HepG2 (cell line): ENCODE results near the gene KIF3A. TPM values are rescaled to one million over a fixed set of nuclear protein-coding genes. Genes with fewer than 3 reads are reported as not detected.

Experiments
- ATAC-seq: fragments of 200-7000 bp; cut with Tn5 transposase; 3 replicates; pipeline ENCODE4 v1.9.1; 2020; ENCODE audit warnings: mild to moderate bottlenecking, moderate library complexity
- BruUV-seq: library from RNA; stranded (reverse); fragments of 400-500 nt; replicated peaks from 2 replicates; lab custom pipeline; 2021; lab: Mats Ljungman, UMichigan
- CTCF ChIA-PET: fragments of 300-600 bp; formaldehyde crosslinking; extraction: SDS; loops from one replicate; lab custom pipeline; 2021; ENCODE audit warnings: low total read pairs, inconsistent platforms, low intra/inter-chr PET ratio; lab: Yijun Ruan, JAX
- POLR2A ChIA-PET: fragments of 350-600 bp; sonication (Branson Sonifier 250); formaldehyde crosslinking; loops from one replicate; lab custom pipeline; 2020; ENCODE audit warnings: antibody characterized with exemption, inconsistent platforms; lab: Yijun Ruan, JAX
- DNase-seq: peaks from one replicate; pipeline ENCODE4 v3.0.0-alpha.2; 2015; ENCODE audit warnings: low spot score
- FAIRE-seq: peaks from 3 replicates; lab custom pipeline; 2011; peaks lifted over from hg19 to GRCh38; lab: Jason Lieb, UNC
- H2AFZ ChIP-seq: one replicate; pipeline ENCODE4 v1.6.1; 2011; ENCODE audit warnings: low read length, inconsistent platforms
- H3K27ac ChIP-seq: fragments of 300-600 bp; 3 replicates; pipeline ENCODE4 v1.8.0; 2011; ENCODE audit warnings: mixed run types, mild to moderate bottlenecking, mixed read lengths, low read length, inconsistent platforms; ENCODE audit not compliant: insufficient read depth; ENCODE audit errors: extremely low read length
- H3K27me3 ChIP-seq, 2 experiments: fragments of 200-600 bp in 1 of 2; 2 replicates in 1 of 2; 3 replicates in 1 of 2; pipeline versions ENCODE4 v1.6.0 to v1.8.0; 2011; ENCODE audit warnings: low read length in 2 of 2, mild to moderate bottlenecking in 2 of 2, moderate library complexity in 2 of 2, inconsistent platforms in 1 of 2; ENCODE audit not compliant: insufficient read depth in 2 of 2, control insufficient read depth in 1 of 2
- H3K36me3 ChIP-seq, 2 experiments: fragments of 200-600 bp in 1 of 2; replicated peaks in 1 of 2; 2 replicates in 1 of 2; 3 replicates in 1 of 2; pipeline versions ENCODE4 v1.5.1 to v1.8.0; 2011; ENCODE audit warnings: low read length in 2 of 2, inconsistent platforms in 1 of 2; ENCODE audit not compliant: insufficient read depth in 2 of 2, control insufficient read depth in 1 of 2
- H3K4me1 ChIP-seq: 2 replicates; pipeline ENCODE4 v1.5.1; 2012; ENCODE audit warnings: low read length, inconsistent platforms; ENCODE audit not compliant: insufficient read depth
- H3K4me2 ChIP-seq: 2 replicates; pipeline ENCODE4 v1.6.0; 2011; ENCODE audit warnings: low read depth, low read length, inconsistent platforms
- H3K4me3 ChIP-seq, 3 experiments: fragments of 200-600 bp in 1 of 3; sonication (generic), shearing (Covaris generic) in 1 of 3; replicated peaks in 1 of 3; 2 replicates each; pipeline ENCODE4 v1.5.1; 2011 to 2016; ENCODE audit warnings: low read length in 3 of 3, inconsistent platforms in 2 of 3, low read depth in 2 of 3, mild to moderate bottlenecking in 2 of 3, control low read depth in 1 of 3, mixed read lengths in 1 of 3; ENCODE audit not compliant: insufficient read depth in 1 of 3
- H3K79me2 ChIP-seq: one replicate; pipeline ENCODE4 v1.6.1; 2011; ENCODE audit warnings: low read length, inconsistent platforms; ENCODE audit not compliant: insufficient read depth
- H3K9ac ChIP-seq: 2 replicates; pipeline ENCODE4 v1.6.0; 2011; ENCODE audit warnings: mild to moderate bottlenecking, low read depth, low read length, inconsistent platforms; ENCODE audit not compliant: insufficient read depth
- H3K9me3 ChIP-seq: 2 replicates; pipeline ENCODE4 v1.5.1; 2012; ENCODE audit warnings: mild to moderate bottlenecking, low read length
- H4K20me1 ChIP-seq: 2 replicates; pipeline ENCODE4 v1.6.0; 2011; ENCODE audit warnings: inconsistent platforms, mild to moderate bottlenecking, low read length, moderate library complexity; ENCODE audit not compliant: insufficient read depth
- CBX1 ChIP-seq: IDR thresholded peaks from one replicate; pipeline ENCODE4 v1.6.1; 2016; ENCODE audit warnings: antibody characterized with exemption, low read depth
- KLF15 ChIP-seq: sonication (generic); formaldehyde crosslinking; IDR thresholded peaks from 2 replicates; pipeline ENCODE4 v1.8.1; 2023; ENCODE audit warnings: borderline replicate concordance, mild to moderate bottlenecking, inconsistent platforms, missing genetic modification reagents, mixed read lengths
- NR1H2 ChIP-seq: sonication (generic); formaldehyde crosslinking; IDR thresholded peaks from 2 replicates; pipeline ENCODE4 v1.8.1; 2022; ENCODE audit warnings: low read depth, missing genetic modification reagents, borderline replicate concordance
- SMAD1 ChIP-seq: sonication (generic); formaldehyde crosslinking; IDR thresholded peaks from 2 replicates; pipeline ENCODE4 v1.4.0; 2020; ENCODE audit warnings: missing genetic modification reagents, low read depth, mild to moderate bottlenecking, borderline replicate concordance
- ZNF460 ChIP-seq: sonication (generic); formaldehyde crosslinking; IDR thresholded peaks from 2 replicates; pipeline ENCODE4 v1.5.1; 2020; ENCODE audit warnings: missing genetic modification reagents, mild to moderate bottlenecking, borderline replicate concordance
- ZNF720 ChIP-seq: sonication (generic); formaldehyde crosslinking; IDR thresholded peaks from 2 replicates; pipeline ENCODE4 v1.4.0; 2020; ENCODE audit warnings: missing genetic modification reagents
- WGBS: methylation state at CpG from one replicate; pipeline ENCODE4 v1.1.6; 2017; ENCODE audit warnings: low lambda C conversion rate; 5-methylcytosine and 5-hydroxymethylcytosine counted together
- in situ Hi-C: cut with HindIII; loops from 2 replicates; pipeline ENCODE4 v1.10.0; 2017; ENCODE audit warnings: low pct_unique_long_range_greater_than_20kb; ENCODE audit not compliant: extremely low pct_ligation_motif_present
- intact Hi-C: fragments of 100-400 bp; cut with micrococcal nuclease; formaldehyde crosslinking; loops from one replicate; pipeline ENCODE4 v1.10.0; 2022; ENCODE audit not compliant: unreplicated experiment
- polyA plus RNA-seq, 8 experiments: library from polyadenylated mRNA; depleted of rRNA in 3 of 8; stranded (reverse) in 7 of 8; unstranded in 1 of 8; fragments of >200 nt; fragmentation: Illumina TruSeq in 4 of 8; extraction: Trizol in 4 of 8; gene quantifications; 2 replicates each; pipeline versions ENCODE4 v1.2.1 to v1.2.3, GENCODE V29; 2011 to 2016; ENCODE audit warnings: low read depth in 4 of 8, missing spikeins in 1 of 8, mixed read lengths in 1 of 8; ENCODE audit not compliant: insufficient read depth in 1 of 8
- total RNA-seq, 5 experiments: library from RNA; depleted of rRNA; stranded (reverse); fragments of >200 nt; fragmentation: Illumina TruSeq; extraction: Trizol; gene quantifications; 2 replicates each; pipeline ENCODE4 v1.2.3, GENCODE V29; 2016; ENCODE audit warnings: low read depth in 1 of 5
- TF ChIP-seq, protein P1 (sequence below): sonication (generic); formaldehyde crosslinking; IDR thresholded peaks from 2 replicates; pipeline ENCODE4 v1.4.0; 2020; ENCODE audit warnings: missing genetic modification reagents, borderline replicate concordance

The KIF3A gene
- total and polyA plus RNA-seq, 2 of the 13 experiments (the other 11 are each of a cell fraction or from before 2014, with no cell fraction given), result 2.3 to 8.4 TPM

- Histone ChIP-seq H3K4me2 (no peak overlapping the region), H3K36me3 (peaks cover 20 to 64% of the 10 kb centered on the region in 2 experiments)
These were observed 22.7 kb upstream of the KIF3A start for GRCh38 chr5:132760049-132760420.

More at GRCh38 chr5:132760049-132760420, 22.7 kb upstream of the KIF3A start:
- H3K27me3 ChIP-seq, result no peaks in the 10 kb centered on the region
- no peak overlapping the region for H2AFZ ChIP-seq
- POLR2A ChIA-PET, result no interaction called here
- no peak for TF ChIP-seq KLF15 (CRISPR knock-in tag)
- TF ChIP-seq NR1H2 (CRISPR knock-in tag), result no peak
- TF ChIP-seq SMAD1 (CRISPR knock-in tag), result no peak
- no peak for TF ChIP-seq ZNF720 (CRISPR knock-in tag)
- TF ChIP-seq CBX1, result no peak
- TF ChIP-seq ZNF460 (CRISPR knock-in tag), result no peak
- TF ChIP-seq, protein P1, sequence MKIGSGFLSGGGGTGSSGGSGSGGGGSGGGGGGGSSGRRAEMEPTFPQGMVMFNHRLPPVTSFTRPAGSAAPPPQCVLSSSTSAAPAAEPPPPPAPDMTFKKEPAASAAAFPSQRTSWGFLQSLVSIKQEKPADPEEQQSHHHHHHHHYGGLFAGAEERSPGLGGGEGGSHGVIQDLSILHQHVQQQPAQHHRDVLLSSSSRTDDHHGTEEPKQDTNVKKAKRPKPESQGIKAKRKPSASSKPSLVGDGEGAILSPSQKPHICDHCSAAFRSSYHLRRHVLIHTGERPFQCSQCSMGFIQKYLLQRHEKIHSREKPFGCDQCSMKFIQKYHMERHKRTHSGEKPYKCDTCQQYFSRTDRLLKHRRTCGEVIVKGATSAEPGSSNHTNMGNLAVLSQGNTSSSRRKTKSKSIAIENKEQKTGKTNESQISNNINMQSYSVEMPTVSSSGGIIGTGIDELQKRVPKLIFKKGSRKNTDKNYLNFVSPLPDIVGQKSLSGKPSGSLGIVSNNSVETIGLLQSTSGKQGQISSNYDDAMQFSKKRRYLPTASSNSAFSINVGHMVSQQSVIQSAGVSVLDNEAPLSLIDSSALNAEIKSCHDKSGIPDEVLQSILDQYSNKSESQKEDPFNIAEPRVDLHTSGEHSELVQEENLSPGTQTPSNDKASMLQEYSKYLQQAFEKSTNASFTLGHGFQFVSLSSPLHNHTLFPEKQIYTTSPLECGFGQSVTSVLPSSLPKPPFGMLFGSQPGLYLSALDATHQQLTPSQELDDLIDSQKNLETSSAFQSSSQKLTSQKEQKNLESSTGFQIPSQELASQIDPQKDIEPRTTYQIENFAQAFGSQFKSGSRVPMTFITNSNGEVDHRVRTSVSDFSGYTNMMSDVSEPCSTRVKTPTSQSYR (CRISPR knock-in tag), result no peak
- H3K4me3 ChIP-seq, result no peak overlapping the region
- CTCF ChIA-PET, result no interaction called here
- no peaks in the 10 kb centered on the region for H3K79me2 ChIP-seq
- no peaks in the 10 kb centered on the region for H3K4me1 ChIP-seq
- no peak for DNase-seq
- no peaks in the 10 kb centered on the region for H4K20me1 ChIP-seq
- no peak for FAIRE-seq
- 98% methylated on average over 11 of the region's 12 CpGs for WGBS
- BruUV-seq, result no TSS peak
- ATAC-seq, result no peak
- intact Hi-C loops, result no loop called here
- H3K9ac ChIP-seq, result no peak overlapping the region
- in situ Hi-C loops, result no loop called here
- H3K9me3 ChIP-seq, result no peaks in the 10 kb centered on the region
- no peak overlapping the region for H3K27ac ChIP-seq
